CD14-positive monocyte (primary cell): Measurements from ENCODE around the gene MEPCE. TPM values are rescaled to one million over a fixed set of nuclear protein-coding genes. Genes with fewer than 3 reads are reported as not detected.

Experiments
- DNase-seq, 3 donors: peaks; one replicate each; pipeline ENCODE4 v3.0.0-alpha.2; 2011 to 2022
- H2AFZ ChIP-seq: 2 replicates; pipeline ENCODE4 v1.6.0; 2012; ENCODE audit warnings: mild to moderate bottlenecking, low read depth, low read length, inconsistent platforms; ENCODE audit not compliant: insufficient read depth, poor library complexity, severe bottlenecking
- H3K27ac ChIP-seq, 2 donors: 1 replicate in 1 of 2; 2 replicates in 1 of 2; pipeline ENCODE4 v1.5.1; 2012 to 2013; ENCODE audit warnings: low read length in 2 of 2, control low read depth in 1 of 2, inconsistent platforms in 1 of 2, low read depth in 1 of 2, mild to moderate bottlenecking in 1 of 2
- H3K27me3 ChIP-seq, 2 donors: one replicate each; pipeline versions ENCODE4 v1.6.0 to v1.6.1; 2011 to 2013; ENCODE audit warnings: low read length in 2 of 2; ENCODE audit not compliant: control insufficient read depth in 2 of 2, insufficient read depth in 2 of 2
- H3K36me3 ChIP-seq, 2 donors: replicated peaks in 1 of 2; 1 replicate in 1 of 2; 2 replicates in 1 of 2; pipeline versions ENCODE4 v1.5.1 to v1.6.1; 2012 to 2013; ENCODE audit warnings: low read length in 2 of 2, control low read depth in 1 of 2, inconsistent platforms in 1 of 2, mild to moderate bottlenecking in 1 of 2; ENCODE audit not compliant: insufficient read depth in 2 of 2, control insufficient read depth in 1 of 2
- H3K4me1 ChIP-seq, 2 donors: 1 replicate in 1 of 2; 2 replicates in 1 of 2; pipeline versions ENCODE4 v1.5.1 to v1.6.1; 2012 to 2013; ENCODE audit warnings: low read length in 2 of 2, control low read depth in 1 of 2, inconsistent platforms in 1 of 2, mild to moderate bottlenecking in 1 of 2, moderate library complexity in 1 of 2; ENCODE audit not compliant: insufficient read depth in 2 of 2, control insufficient read depth in 1 of 2
- H3K4me2 ChIP-seq: replicated peaks from 2 replicates; pipeline ENCODE3; 2012; ENCODE audit warnings: low read length, moderate library complexity, mild to moderate bottlenecking; ENCODE audit not compliant: poor library complexity, severe bottlenecking; ENCODE audit errors: extremely low read depth
- H3K4me3 ChIP-seq, 3 experiments: fragments of 200-600 bp in 1 of 3; sonication (generic) in 1 of 3; replicated peaks in 1 of 3; 1 replicate in 2 of 3; 2 replicates in 1 of 3; pipeline ENCODE4 v1.5.1; 2011 to 2013; ENCODE audit warnings: low read length in 3 of 3, mild to moderate bottlenecking in 3 of 3, control low read depth in 2 of 3, low read depth in 2 of 3, inconsistent platforms in 1 of 3, moderate library complexity in 1 of 3
- H3K79me2 ChIP-seq: 2 replicates; pipeline ENCODE4 v1.6.0; 2012; ENCODE audit warnings: mild to moderate bottlenecking, control low read depth, inconsistent platforms, low read length, moderate library complexity; ENCODE audit not compliant: insufficient read depth
- H3K9ac ChIP-seq: 2 replicates; pipeline ENCODE4 v1.6.0; 2017; ENCODE audit warnings: low read length, mild to moderate bottlenecking; ENCODE audit not compliant: insufficient read depth, poor library complexity, severe bottlenecking
- H3K9me3 ChIP-seq, 2 donors: replicated peaks in 1 of 2; 1 replicate in 1 of 2; 2 replicates in 1 of 2; pipeline versions ENCODE4 v1.5.1 to v1.6.1; 2012 to 2013; ENCODE audit warnings: low read length in 2 of 2, control low read depth in 1 of 2; ENCODE audit not compliant: control insufficient read depth in 1 of 2, insufficient read depth in 1 of 2
- H4K20me1 ChIP-seq: 2 replicates; pipeline ENCODE4 v1.6.0; 2012; ENCODE audit warnings: mild to moderate bottlenecking, low read length, control low read depth, moderate library complexity; ENCODE audit not compliant: insufficient read depth
- H3K27ac Mint-ChIP-seq, 7 donors: one replicate each; pipeline ENCODE4 v1.8.0; 2020; ENCODE audit warnings: mild to moderate bottlenecking in 7 of 7, mixed read lengths in 7 of 7, moderate library complexity in 6 of 7, inconsistent platforms in 2 of 7
- H3K27me3 Mint-ChIP-seq, 3 donors: one replicate each; pipeline ENCODE4 v1.8.0; 2021 to 2022; ENCODE audit warnings: low read depth in 3 of 3, mild to moderate bottlenecking in 3 of 3, mixed read lengths in 3 of 3, moderate library complexity in 3 of 3, inconsistent platforms in 1 of 3
- H3K36me3 Mint-ChIP-seq, 2 donors: one replicate each; pipeline ENCODE4 v1.8.0; 2020; ENCODE audit warnings: mixed read lengths in 2 of 2, inconsistent platforms in 1 of 2, mild to moderate bottlenecking in 1 of 2
- H3K4me1 Mint-ChIP-seq: one replicate; pipeline ENCODE4 v1.8.0; 2020; ENCODE audit warnings: mild to moderate bottlenecking, mixed read lengths
- H3K4me3 Mint-ChIP-seq, 2 donors: one replicate each; pipeline ENCODE4 v1.8.0; 2020; ENCODE audit warnings: mild to moderate bottlenecking in 2 of 2, mixed read lengths in 2 of 2, moderate library complexity in 1 of 2
- H3K9me3 Mint-ChIP-seq, 7 donors: one replicate each; pipeline ENCODE4 v1.8.0; 2020 to 2022; ENCODE audit warnings: mixed read lengths in 7 of 7, mild to moderate bottlenecking in 6 of 7, moderate library complexity in 6 of 7, inconsistent platforms in 2 of 7
- WGBS: methylation state at CpG from one replicate; pipeline ENCODE4 v1.1.5; 2013; ENCODE audit warnings: missing lambda C conversion rate; ENCODE audit not compliant: insufficient coverage; 5-methylcytosine and 5-hydroxymethylcytosine counted together
- intact Hi-C, 2 donors: fragments of 100-400 bp; cut with micrococcal nuclease; formaldehyde crosslinking; loops; one replicate each; pipeline versions ENCODE4 v1.15.0 to v1.15.1; 2023
- polyA plus RNA-seq, 3 donors: library from polyadenylated mRNA; depleted of rRNA in 1 of 3; unstranded in 2 of 3; stranded (reverse) in 1 of 3; fragments of 300-500 nt in 2 of 3; fragments of >200 nt in 1 of 3; fragmentation: Illumina TruSeq in 2 of 3; gene quantifications; 1 replicate in 2 of 3; 2 replicates in 1 of 3; pipeline ENCODE4 v1.2.3, GENCODE V29; 2012 to 2021
- TF ChIP-seq, protein P1 (sequence below): fragments of 200-600 bp; IDR thresholded peaks from one replicate; pipeline ENCODE4 v1.8.0; 2022; ENCODE audit warnings: antibody characterized with exemption, mild to moderate bottlenecking

Gene MEPCE
- polyA plus RNA-seq, 3 donors, result 2.9 to 43.2 (median 3.3) TPM

- intact Hi-C loops, result loop anchor here in 1 of 2 donors (2.0 kb wide), 1 partner anchor 13 kb away; no protein-coding TSS in a partner anchor
- Histone ChIP-seq H3K27me3 (no peaks in the 10 kb centered on the region), H2AFZ (no peak overlapping the region), H3K27ac (peak overlapping the region; percentile 46 to 60), H3K79me2 (peaks cover 61% of the 10 kb centered on the region), H4K20me1 (peaks cover 60% of the 10 kb centered on the region), H3K9ac (no peak overlapping the region), H3K4me1 (peaks cover 60 to 79% of the 10 kb centered on the region in 2 donors), H3K36me3 (peaks cover 33 to 70% of the 10 kb centered on the region in 2 donors), H3K4me3 (no peak overlapping the region), H3K9me3 (peaks cover 0 to 3% of the 10 kb centered on the region in 2 donors), H3K4me2 (peak overlapping the region; percentile 29)
- H3K27ac Mint-ChIP-seq, result peak overlapping the region; percentile 36 to 89 (median 82)
- H3K4me3 Mint-ChIP-seq, result no peak overlapping the region
- no peaks in the 10 kb centered on the region for H3K9me3 Mint-ChIP-seq
- no peak for DNase-seq
- H3K36me3 Mint-ChIP-seq, result peaks cover 57 to 65% of the 10 kb centered on the region in 2 donors
- TF ChIP-seq, protein P1, sequence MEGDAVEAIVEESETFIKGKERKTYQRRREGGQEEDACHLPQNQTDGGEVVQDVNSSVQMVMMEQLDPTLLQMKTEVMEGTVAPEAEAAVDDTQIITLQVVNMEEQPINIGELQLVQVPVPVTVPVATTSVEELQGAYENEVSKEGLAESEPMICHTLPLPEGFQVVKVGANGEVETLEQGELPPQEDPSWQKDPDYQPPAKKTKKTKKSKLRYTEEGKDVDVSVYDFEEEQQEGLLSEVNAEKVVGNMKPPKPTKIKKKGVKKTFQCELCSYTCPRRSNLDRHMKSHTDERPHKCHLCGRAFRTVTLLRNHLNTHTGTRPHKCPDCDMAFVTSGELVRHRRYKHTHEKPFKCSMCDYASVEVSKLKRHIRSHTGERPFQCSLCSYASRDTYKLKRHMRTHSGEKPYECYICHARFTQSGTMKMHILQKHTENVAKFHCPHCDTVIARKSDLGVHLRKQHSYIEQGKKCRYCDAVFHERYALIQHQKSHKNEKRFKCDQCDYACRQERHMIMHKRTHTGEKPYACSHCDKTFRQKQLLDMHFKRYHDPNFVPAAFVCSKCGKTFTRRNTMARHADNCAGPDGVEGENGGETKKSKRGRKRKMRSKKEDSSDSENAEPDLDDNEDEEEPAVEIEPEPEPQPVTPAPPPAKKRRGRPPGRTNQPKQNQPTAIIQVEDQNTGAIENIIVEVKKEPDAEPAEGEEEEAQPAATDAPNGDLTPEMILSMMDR, result no peak
- H3K4me1 Mint-ChIP-seq, result peaks cover 76% of the 10 kb centered on the region
- no CpG with 5 or more reads among the region's 2 CpGs for WGBS
- H3K27me3 Mint-ChIP-seq, result peaks cover 0 to 5% (median 3%) of the 10 kb centered on the region in 3 donors
Measured at GRCh38 chr7:100394077-100394476, 35.6 kb upstream of the MEPCE start.

- peak overlapping the region in 1 of 3 experiments; percentile 51 for H3K4me3 ChIP-seq
- no peaks in the 10 kb centered on the region for H3K27me3 ChIP-seq
- TF ChIP-seq, protein P1, result no peak
- no peak overlapping the region for H2AFZ ChIP-seq
- Mint-ChIP-seq H3K9me3 (peaks cover 0 to 3% (median 0%) of the 10 kb centered on the region in 7 donors), H3K27me3 (peaks cover 0 to 4% (median 2%) of the 10 kb centered on the region in 3 donors), H3K36me3 (peaks cover 63 to 68% of the 10 kb centered on the region in 2 donors), H3K4me3 (peak overlapping the region; percentile 70 to 83), H3K4me1 (peaks cover 71% of the 10 kb centered on the region), H3K27ac (peak overlapping the region; percentile 95 to 98 (median 98))
- H4K20me1 ChIP-seq, result peaks cover 44% of the 10 kb centered on the region
- peaks cover 60 to 75% of the 10 kb centered on the region in 2 donors for H3K4me1 ChIP-seq
- peaks cover 44% of the 10 kb centered on the region for H3K79me2 ChIP-seq
- peaks cover 0 to 3% of the 10 kb centered on the region in 2 donors for H3K9me3 ChIP-seq
- peaks cover 40 to 73% of the 10 kb centered on the region in 2 donors for H3K36me3 ChIP-seq
- DNase-seq, result peak; percentile 85 to 90 (median 90)
- peak overlapping the region; percentile 69 to 86 for H3K27ac ChIP-seq
- peak overlapping the region; percentile 71 for H3K4me2 ChIP-seq
- 14% methylated on average over 2 of the region's 9 CpGs for WGBS
- intact Hi-C loops, result no loop called here
- peak overlapping the region; percentile 34 for H3K9ac ChIP-seq
Measured at GRCh38 chr7:100396421-100396982, 33.1 kb upstream of the MEPCE start.
